NCI-H187 treated with DMSO at 0.1 percent for 48 hours (cell line): ENCODE data around the gene BRCA1.
"Not testable (repeated sequence)": the region's sequence is repeated elsewhere in the genome, so short reads cannot be mapped to it uniquely, and the experiment has no call there.

Experiments
- DNase-seq: peaks from one replicate; lab custom pipeline; 2025; lab: John Stamatoyannopoulos, UW

BRCA1 gene

DNA sequence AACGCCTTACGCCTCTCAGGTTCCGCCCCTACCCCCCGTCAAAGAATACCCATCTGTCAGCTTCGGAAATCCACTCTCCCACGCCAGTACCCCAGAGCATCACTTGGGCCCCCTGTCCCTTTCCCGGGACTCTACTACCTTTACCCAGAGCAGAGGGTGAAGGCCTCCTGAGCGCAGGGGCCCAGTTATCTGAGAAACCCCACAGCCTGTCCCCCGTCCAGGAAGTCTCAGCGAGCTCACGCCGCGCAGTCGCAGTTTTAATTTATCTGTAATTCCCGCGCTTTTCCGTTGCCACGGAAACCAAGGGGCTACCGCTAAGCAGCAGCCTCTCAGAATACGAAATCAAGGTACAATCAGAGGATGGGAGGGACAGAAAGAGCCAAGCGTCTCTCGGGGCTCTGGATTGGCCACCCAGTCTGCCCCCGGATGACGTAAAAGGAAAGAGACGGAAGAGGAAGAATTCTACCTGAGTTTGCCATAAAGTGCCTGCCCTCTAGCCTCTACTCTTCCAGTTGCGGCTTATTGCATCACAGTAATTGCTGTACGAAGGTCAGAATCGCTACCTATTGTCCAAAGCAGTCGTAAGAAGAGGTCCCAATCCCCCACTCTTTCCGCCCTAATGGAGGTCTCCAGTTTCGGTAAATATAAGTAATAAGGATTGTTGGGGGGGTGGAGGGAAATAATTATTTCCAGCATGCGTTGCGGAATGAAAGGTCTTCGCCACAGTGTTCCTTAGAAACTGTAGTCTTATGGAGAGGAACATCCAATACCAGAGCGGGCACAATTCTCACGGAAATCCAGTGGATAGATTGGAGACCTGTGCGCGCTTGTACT lies at the start of gene BRCA1:
Gene BRCA1, minus strand, starts transcription at position 232 of the 834 bp plus-strand sequence. CDS start 1,268 bp downstream, outside the sequence.
- peak; percentile 97 for DNase-seq

DNA sequence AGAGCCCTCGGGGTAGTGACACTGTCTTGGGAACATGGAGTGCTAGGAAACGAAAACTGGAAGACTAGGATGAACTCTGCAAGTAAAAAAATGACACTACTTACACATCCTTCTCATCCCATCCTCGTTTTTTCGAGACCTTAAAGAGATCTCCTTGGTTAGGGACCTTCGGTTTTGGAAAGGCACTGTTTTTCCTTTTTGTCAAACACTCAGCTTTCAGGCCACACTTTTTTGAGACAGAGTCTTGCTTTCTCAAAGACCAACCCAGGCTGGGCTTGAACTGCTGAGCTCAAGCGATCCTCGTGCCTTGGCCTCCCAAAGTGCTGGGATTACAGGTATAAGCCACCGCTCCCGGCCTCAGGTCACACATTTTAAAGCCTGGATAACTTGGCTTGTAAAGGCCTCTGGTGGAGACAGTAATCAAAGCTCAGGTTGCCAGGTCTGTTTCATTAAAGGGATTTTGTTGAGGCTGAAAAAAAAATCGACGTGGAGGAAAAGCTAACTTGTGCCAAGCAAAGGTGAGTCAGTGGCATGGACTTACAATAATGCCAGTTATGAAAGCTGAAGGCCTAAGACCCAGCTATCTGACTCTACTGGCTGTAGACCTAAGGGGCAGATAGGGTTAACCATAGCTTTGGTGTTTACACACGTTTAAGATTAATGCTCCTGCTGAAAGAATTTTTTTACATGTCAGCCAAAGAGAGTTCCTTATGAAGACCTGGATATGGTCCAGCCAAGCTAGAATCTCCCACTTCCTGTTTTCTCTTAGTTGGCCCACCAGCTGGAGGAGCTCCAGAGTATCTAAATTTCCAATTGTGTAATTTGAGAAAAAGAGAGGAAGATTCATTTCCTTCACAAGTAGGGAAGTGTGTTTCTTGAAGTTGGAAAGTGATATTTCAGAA lies 46.7 kb upstream of the BRCA1 start:
- DNase-seq = no peak

DNA sequence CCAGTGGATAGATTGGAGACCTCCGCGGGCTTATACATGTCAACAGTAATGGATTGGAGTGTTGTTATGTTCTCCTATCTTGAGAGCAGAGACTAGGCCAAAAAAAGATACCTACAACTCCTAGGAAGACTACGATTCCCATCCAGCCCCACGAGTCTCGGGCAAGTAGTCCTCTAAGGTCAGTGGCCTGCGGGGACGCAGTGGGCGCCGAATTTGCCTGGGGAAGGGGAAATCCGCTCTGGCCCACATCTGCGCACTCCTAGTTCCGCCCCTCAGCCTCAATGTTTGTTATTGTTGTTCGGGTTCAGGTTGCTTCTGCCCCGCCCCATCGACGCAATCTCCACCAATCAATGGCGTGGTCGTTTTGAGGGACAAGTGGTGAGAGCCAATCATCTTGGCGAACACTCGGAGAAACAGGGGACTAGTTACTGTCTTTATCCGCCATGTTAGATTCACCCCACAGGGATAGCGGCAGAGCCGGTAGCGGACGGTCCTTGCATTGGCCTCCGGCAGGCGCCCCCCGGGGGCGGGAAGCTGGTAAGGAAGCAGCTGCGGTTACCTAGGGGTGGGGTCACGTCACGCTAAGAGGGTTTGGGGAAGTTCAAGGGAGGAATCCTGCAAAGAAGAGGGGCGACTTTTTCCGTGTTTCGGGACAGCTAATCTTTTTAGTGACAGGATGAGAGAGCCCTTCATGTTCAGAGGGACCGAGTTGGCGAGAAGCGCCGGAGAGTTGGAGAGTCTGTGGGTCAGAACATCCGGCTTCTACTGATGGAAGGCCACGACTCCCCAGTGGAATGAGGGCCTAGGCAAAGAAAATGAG lies 45.8 kb upstream of the BRCA1 start, which contains the start of gene NBR1:
Gene NBR1, plus strand, starts transcription at position 449 of the 820 bp plus-strand sequence. CDS start 4,586 bp downstream, outside the sequence.
- DNase-seq = peak; percentile 89

DNA sequence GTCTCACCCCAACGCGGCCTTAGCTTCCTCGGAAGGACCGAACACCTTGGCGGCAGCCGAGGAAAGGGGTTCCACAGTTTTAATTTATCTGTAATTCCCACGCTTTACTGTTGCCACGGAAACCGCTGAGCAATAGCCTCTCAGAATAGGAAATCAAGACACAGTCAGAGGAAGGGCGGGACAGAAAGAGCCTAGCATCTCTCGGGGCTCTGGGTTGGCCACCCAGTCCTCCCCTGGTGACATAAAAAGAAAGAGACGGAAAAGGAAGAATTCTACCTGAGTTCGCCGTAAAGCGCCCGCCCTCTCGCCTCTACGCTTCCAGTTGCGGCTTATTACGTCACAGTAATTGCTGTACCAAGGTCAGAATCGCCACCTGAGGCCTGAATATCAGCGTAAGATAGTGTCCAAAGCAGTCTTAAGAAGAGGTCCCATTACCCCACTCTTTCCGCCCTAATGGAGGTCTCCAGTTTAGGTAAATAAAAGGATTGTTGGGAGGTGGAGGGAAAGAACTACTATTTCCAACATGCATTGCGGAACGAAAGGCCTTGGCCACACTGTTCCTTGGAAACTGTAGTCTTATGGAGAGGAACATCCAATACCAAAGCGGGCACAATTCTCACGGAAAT lies 45.1 kb upstream of the BRCA1 start:
- peak; percentile 96 for DNase-seq

DNA sequence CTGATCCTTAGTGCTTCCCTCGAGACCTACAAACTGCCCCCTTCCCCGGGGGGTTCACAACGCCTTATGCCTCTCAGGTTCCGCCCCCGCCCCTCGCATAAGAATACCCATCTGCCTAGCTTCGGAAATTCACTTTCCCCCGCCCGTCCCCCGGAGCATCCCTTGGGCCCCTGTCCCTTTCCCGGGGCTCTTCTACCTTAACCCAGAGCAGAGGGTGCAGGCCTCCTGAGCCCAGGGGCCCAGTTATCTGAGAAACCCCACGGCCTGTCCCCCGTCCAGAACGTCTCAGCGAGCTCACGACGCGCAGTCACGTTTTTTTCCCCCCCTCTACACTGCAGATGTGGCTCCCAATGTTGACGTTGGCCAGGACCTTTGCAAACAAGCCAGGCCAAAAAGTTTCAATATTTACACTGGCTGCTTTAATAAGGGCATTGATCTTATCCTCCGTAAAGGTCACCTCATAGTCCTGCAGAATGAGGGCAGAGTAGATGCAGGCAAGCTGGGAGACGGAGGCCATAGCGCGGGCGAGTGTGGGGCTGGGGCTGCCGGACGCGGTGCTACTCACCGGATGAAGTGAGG lies 44.5 kb upstream of the BRCA1 start:
- no peak for DNase-seq

DNA sequence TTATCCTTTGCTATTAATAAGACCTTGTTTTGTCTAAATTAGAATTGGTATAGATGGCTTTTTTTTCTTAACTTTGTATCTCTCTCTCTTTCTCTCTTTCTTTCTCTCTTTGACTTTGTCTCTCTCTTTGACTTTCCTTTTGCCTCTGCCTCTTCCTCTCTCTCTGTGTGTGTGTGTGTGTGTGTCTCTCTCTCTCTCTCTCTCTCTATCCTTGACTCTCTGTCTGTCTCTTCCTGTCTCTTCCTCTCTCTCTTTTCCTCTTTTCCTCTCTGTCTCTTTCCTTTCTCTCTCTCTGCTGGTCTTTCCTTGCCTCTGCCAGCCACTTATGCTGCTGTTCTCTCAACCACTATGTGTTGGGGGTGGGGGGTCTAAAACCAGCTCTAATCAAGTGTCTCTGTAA lies 40.8 kb upstream of the BRCA1 start:
- DNase-seq = not testable (repeated sequence)

DNA sequence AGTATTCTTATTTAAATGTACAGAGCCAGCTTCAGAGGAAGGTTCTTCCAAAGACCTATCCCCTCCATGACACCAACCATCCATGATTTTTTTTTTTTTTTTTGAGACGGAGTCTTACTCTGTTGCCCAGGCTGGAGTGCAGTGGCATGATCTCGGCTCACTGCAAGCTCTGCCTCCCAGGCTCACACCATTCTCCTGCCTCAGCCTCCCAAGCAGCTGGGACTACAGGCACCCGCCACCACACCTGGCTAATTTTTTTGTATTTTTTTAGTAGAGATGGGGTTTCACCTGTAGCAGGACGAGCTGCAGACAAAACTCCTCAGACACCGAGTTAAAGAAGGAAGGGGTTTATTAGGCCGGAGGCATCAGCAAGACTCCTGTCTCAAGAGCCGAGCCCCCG lies 34.8 kb upstream of the BRCA1 start:
- not testable (repeated sequence) for DNase-seq

DNA sequence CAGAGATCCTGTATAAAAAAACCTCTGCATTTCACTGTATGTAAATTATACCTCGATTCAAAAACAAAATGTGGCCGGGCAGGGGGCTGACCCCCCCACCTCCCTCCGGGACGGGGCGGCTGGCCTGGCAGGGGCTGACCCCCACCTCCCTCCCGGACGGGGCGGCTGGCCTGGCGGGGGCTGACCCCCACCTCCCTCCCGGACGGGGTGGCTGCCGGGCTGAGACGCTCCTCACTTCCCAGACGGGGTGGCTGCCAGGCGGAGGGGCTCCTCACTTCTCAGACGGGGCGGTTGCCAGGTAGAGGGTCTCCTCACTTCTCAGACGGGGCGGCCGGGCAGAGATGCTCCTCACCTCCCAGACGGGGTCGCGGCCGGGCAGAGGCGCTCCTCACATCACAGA lies 34.1 kb upstream of the BRCA1 start:
- not testable (repeated sequence) for DNase-seq

DNA sequence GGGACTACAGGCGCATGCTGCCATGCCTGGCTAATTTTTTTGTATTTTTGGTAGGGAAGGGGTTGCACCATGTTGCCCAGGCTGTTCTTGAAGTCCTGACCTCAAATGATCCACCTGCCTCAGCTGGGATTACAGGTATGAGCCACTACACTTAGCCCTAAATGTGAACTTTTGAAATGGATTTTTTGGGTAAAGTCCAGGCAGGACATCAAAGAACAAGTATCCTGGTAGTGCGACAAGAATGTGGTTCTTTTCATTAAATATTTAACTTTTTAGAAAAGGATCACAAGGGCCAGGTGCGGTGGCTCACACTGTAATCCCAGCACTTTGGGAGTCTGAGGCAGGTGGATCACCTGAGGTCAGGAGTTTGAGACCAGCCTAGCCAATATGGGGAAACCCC lies 30.5 kb upstream of the BRCA1 start:
- DNase-seq = no peak

DNA sequence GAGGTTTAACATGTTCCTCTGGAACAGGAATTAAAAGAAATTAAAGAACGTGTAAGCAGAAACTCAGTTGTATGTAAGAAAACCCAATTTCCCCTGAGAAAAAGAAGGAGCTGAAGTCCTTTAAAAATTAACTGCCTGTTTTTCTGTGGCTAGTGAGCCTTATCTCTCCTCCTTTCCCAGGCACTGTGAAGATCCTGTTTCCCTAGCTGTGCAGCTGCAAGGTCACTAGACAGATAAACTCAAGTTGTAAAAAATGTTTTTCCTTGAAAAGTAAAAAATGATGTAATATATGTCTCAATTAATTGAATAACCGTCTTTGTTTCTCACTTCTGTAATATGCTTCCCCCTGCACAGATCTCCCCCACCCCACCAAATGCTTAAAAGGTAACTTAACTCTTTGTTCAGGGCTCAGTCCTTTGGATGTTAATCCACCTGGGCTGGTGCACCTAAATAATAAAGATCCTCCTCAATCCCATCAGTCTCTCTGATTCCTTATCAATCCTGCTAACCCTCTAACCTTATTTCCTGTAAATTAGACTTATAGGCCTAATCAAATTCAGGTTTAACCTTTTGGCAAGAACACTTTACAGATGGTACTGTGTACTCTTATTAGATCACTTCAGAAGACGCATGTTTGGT lies 28.2 kb upstream of the BRCA1 start:
- DNase-seq = not testable (repeated sequence)

DNA sequence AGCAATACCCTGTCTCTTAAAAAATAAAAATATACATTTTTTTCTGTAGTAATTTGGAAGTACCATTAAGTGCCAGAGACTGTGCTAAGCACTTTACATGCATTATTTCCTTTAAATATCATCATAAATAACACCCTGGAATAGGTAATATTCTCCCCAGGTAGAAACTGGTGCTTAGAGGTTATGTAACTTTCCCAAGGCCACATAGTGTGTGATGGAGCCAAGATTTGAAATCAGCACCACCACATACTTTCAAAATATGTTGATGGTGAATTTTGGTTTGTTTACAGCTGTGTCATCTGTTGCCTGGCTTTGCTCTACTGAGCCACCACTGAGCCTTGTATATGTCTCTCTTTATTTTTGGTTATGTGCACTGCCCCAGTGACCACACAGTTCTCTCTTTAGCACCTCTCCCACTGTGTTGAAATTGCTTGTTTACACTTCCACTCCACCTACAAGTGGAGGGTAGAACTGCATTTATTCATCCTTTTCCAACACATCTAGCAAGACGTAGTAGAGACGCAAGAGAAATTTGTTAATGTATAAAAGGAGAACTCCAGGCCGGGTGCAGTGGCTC lies 26.8 kb upstream of the BRCA1 start:
- no peak for DNase-seq

DNA sequence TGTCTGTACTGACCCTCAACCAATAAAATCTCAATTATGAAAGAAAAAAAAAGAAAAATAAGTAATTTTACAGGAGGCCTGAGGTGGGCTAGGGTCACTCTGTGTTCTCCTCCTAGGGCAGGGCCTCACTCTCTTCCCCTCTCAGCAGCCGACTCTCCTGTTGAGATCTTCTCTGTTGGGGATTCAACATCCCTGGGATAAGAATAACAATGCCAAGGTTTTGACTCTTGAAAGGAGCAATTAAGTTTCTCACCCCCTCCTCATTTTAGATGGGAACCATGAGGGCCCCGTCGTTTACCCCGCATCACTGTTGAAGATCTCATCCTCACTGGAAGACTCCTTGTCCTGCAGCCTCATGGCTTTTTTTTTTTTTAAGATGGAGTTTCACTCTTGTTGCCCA lies 21.5 kb upstream of the BRCA1 start:
- DNase-seq = no peak

DNA sequence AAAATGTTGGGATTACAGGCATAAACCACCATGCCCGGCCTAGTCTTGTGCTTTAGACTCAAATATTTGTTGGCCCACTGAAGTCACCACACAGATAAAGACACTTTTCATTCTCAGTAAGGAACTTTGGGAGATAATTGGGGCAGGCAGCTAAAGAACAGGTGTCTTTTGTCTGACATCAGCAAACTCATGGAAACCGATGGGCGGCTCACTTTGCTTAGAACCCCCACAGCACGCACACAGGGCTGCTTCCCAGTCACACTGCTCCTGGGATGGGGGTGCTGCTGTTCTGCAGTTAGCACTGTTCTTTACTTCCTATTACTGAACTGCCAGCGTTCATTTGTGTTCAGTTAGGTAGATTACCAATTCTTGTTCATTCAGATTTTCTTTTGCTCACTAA lies 18.0 kb upstream of the BRCA1 start:
- DNase-seq = no peak

DNA sequence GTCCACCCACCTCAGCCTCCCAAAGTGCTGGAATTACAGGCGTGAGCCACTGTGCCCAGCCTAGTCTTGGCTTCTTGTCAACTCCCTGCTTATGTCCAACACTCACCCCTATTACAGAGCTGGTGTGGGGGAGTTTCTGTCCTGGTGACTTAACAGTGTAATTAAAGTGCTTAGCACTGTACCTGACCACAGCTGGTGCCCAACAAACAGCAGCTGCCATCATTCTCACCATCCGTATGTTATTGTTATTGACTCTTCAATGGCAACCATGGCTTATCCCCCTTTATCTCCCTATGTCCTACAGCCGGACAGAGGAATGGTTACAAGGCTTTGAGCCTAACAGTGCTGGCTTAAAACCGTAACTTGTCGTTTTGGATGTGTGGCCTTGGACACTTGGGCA lies 17.0 kb upstream of the BRCA1 start:
- DNase-seq = no peak

DNA sequence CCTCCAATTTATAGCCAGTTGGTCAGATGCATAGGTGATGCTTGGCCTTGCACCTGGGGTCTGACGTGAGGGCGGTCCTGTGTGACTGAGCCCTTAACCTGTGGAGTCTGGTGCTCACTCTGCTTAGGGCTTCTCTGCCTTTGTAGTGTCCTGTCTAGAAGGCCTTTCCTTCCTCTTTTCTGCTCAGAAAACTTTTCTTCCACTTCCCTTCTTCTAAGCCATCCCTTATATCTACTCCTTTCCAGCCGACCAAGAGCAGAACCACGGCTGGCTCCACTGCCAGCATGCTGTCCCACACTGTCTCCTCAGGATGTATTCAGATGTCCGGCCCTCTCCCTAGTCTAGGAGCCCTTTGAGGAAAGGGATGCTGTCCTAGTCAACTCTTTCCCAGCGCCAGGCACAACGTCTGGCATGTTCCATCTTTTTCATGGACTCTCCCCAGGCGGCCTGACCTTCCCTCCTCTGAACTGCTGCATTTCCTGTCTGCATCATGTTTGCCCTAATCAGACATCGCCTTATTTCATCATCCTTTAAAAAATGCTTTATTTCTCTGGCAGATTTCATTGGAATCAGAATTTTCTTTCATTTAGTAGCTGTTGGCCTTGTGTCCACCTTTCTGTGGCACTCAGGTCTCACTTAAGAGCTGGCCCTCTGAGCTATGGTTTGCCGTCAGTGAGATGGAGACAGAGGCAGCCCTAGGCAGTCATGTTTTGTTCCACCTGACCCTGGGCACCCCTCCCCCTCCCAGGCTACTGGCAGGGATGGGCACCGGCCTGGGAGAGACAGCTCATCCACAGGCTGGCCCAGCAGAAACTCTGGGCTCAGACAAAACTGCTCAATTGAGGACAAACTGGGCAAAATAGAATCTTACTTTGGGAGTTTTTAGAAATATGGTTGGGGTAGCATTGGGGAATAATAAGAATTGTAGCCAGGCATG lies 15.5 kb upstream of the BRCA1 start:
- DNase-seq = no peak

DNA sequence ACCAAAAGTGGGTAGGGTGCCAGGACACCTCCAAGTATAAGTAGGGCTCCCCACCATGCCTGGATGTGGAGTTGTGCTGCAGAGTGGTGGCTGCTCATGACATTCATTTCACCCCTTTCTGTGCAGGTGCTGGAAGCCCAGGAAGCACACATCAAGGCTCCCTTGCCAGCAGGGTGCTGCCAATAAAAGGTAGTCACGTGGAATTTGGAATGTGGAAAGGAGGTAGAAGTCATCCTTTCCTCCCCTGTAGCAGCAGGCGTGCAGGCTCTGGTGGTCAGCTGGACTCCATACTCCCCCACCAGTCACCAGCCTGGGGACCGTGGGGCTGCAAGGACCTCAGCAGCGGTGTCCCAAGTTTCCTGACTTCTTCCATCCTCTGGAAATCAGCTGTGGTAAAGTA lies 13.4 kb upstream of the BRCA1 start:
- not testable (repeated sequence) for DNase-seq

DNA sequence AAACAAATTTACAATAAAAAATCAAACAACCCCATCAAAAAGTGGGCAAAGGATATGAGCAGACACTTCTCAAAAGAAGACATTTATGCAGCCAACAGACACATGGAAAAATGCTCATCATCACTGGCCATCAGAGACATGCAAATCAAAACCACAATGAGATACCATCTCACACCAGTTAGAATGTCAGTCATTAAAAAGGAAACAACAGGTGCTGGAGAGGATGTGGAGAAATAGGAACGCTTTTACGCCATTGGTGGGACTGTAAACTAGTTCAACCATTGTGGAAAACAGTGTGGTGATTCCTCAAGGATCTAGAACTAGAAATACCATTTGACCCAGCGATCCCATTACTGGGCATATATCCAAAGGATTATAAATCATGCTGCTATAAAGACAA lies 11.4 kb upstream of the BRCA1 start:
- not testable (repeated sequence) for DNase-seq

DNA sequence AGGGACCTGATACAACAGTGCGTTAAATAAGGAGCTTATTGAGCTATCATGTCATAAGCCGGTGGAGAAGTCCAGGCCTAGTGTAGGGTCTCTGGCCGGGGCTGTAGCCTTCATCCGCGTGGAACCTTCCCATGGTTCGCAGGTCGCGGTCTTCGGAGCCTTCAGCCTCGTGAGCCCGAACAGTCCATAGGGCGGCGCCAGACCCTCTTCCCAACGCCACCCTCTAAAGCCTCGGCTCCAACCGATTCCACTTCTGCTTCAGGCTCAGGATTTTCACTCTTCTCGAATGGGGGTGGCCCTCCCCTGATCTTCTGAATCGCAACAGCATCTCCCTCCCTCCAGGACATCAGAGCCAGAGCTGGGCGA lies 10.3 kb upstream of the BRCA1 start:
- DNase-seq = no peak

DNA sequence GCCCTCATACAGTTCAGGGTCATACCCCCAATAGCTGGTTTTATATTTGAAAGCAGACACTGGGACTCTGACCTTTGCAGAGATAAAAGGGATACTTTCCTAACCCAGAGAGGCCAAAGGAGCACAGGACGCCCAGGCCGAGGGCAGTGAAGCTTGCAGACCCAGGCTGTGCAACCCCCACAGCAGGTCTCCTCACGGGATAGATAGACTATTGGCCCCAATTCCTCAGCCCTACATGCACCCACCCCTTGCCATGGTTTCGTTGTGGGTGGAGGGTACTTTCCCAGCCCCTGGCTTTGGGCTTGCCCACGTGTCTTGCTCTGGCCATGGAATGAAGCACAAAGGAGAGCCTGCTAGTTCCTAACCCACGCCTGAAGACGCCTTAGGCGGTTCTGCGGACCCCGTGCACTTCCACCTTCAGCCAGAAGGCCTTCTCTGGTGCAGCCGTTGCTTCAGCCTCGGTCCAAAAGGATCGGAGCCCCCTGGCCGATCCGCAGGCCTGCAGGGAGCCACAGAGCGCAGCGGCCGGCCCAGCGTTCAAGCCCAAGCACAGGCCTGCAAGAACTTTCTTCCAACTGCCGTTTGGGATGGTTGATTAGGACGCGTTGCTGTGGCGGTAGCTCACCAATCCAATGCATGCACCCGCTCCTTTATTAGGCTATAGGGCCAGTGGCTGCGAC lies 9.8 kb upstream of the BRCA1 start:
- no peak for DNase-seq
